Liver (tissue), 9 donors: Measurements from ENCODE around the gene VPS39. TPM values are rescaled to one million over a fixed set of nuclear protein-coding genes. Genes with fewer than 3 reads are reported as not detected.

Source experiments
- DNase-seq: peaks from one replicate; pipeline ENCODE4 v3.0.0-alpha.2; 2017; ENCODE audit warnings: low spot score
- H3K27ac ChIP-seq, 2 donors: one replicate each; pipeline ENCODE4 v1.7.0; 2013; ENCODE audit warnings: inconsistent platforms in 2 of 2, low read length in 2 of 2, control low read depth in 1 of 2, low read depth in 1 of 2, mild to moderate bottlenecking in 1 of 2
- H3K27me3 ChIP-seq, 4 donors: one replicate each; pipeline versions ENCODE4 v1.6.1 to v1.7.0; 2013; ENCODE audit warnings: low read length in 3 of 4, inconsistent platforms in 1 of 4, mild to moderate bottlenecking in 1 of 4, moderate library complexity in 1 of 4; ENCODE audit not compliant: control insufficient read depth in 4 of 4, insufficient read depth in 4 of 4
- H3K36me3 ChIP-seq, 4 donors: one replicate each; pipeline versions ENCODE4 v1.6.1 to v1.7.0; 2013; ENCODE audit warnings: low read length in 3 of 4, mild to moderate bottlenecking in 3 of 4, low read depth in 1 of 4, moderate library complexity in 1 of 4; ENCODE audit not compliant: control insufficient read depth in 4 of 4, insufficient read depth in 3 of 4
- H3K4me1 ChIP-seq, 4 donors: one replicate each; pipeline versions ENCODE4 v1.6.1 to v1.7.0; 2013; ENCODE audit warnings: low read length in 3 of 4, mild to moderate bottlenecking in 3 of 4, moderate library complexity in 1 of 4; ENCODE audit not compliant: control insufficient read depth in 4 of 4, insufficient read depth in 4 of 4
- H3K4me3 ChIP-seq, 3 donors: one replicate each; pipeline versions ENCODE4 v1.6.1 to v1.7.0; 2013; ENCODE audit warnings: low read length in 3 of 3, control low read depth in 1 of 3, low read depth in 1 of 3, mild to moderate bottlenecking in 1 of 3
- H3K9ac ChIP-seq, 2 donors: one replicate each; pipeline ENCODE4 v1.7.0; 2013; ENCODE audit warnings: low read length in 2 of 2, mild to moderate bottlenecking in 2 of 2, moderate library complexity in 2 of 2, control low read depth in 1 of 2, low read depth in 1 of 2
- H3K9me3 ChIP-seq, 4 donors: one replicate each; pipeline versions ENCODE4 v1.6.1 to v1.7.0; 2013; ENCODE audit warnings: low read length in 3 of 4; ENCODE audit not compliant: control insufficient read depth in 4 of 4
- ATF3 ChIP-seq: IDR thresholded peaks from 2 replicates; pipeline ENCODE4 v1.6.1; 2016; ENCODE audit warnings: antibody characterized with exemption
- CTCF ChIP-seq: fragments of 150-350 bp; IDR thresholded peaks from 2 replicates; pipeline ENCODE4 v1.5.1; 2017; ENCODE audit warnings: improper control_type of control experiment, low read depth, low read length; ENCODE audit not compliant: missing input control
- EGR1 ChIP-seq, 2 donors: IDR thresholded peaks; 2 replicates each; pipeline ENCODE4 v1.6.1; 2016 to 2018; ENCODE audit warnings: antibody characterized with exemption in 2 of 2, low read depth in 2 of 2
- FOXA1 ChIP-seq: IDR thresholded peaks from 2 replicates; pipeline ENCODE4 v1.6.1; 2016; ENCODE audit warnings: antibody characterized with exemption
- FOXA2 ChIP-seq: IDR thresholded peaks from 2 replicates; pipeline ENCODE4 v1.6.1; 2016; ENCODE audit warnings: antibody characterized with exemption
- GABPA ChIP-seq, 2 donors: IDR thresholded peaks in 1 of 2; conservative IDR thresholded peaks in 1 of 2; 2 replicates each; pipeline ENCODE4 v1.6.1; 2016; ENCODE audit warnings: antibody characterized with exemption in 2 of 2, mild to moderate bottlenecking in 1 of 2, moderate library complexity in 1 of 2
- HNF4A ChIP-seq, 2 donors: conservative IDR thresholded peaks; 2 replicates each; pipeline ENCODE4 v1.6.1; 2016; ENCODE audit warnings: antibody characterized with exemption in 2 of 2, mild to moderate bottlenecking in 2 of 2
- HNF4G ChIP-seq: IDR thresholded peaks from 2 replicates; pipeline ENCODE4 v1.6.1; 2016; ENCODE audit warnings: antibody characterized with exemption
- JUND ChIP-seq, 2 donors: IDR thresholded peaks; 2 replicates each; pipeline ENCODE4 v1.6.1; 2016; ENCODE audit warnings: antibody characterized with exemption in 2 of 2
- MAX ChIP-seq: IDR thresholded peaks from 2 replicates; pipeline ENCODE4 v1.6.1; 2016; ENCODE audit warnings: antibody characterized with exemption
- NR2F2 ChIP-seq: IDR thresholded peaks from 2 replicates; pipeline ENCODE4 v1.6.1; 2016; ENCODE audit warnings: antibody characterized with exemption
- RAD21 ChIP-seq, 2 donors: IDR thresholded peaks; 2 replicates each; pipeline ENCODE4 v1.6.1; 2016; ENCODE audit warnings: antibody characterized with exemption in 2 of 2, mild to moderate bottlenecking in 2 of 2
- REST ChIP-seq: IDR thresholded peaks from 2 replicates; pipeline ENCODE4 v1.6.1; 2016; ENCODE audit warnings: antibody characterized with exemption, mild to moderate bottlenecking
- RXRA ChIP-seq, 2 donors: IDR thresholded peaks; 2 replicates each; pipeline ENCODE4 v1.6.1; 2017 to 2018; ENCODE audit warnings: antibody characterized with exemption in 2 of 2, mild to moderate bottlenecking in 1 of 2
- SP1 ChIP-seq: IDR thresholded peaks from 2 replicates; pipeline ENCODE4 v1.6.1; 2018; ENCODE audit warnings: antibody characterized with exemption, mild to moderate bottlenecking
- TAF1 ChIP-seq: conservative IDR thresholded peaks from 2 replicates; pipeline ENCODE4 v1.6.1; 2016; ENCODE audit warnings: antibody characterized with exemption, mild to moderate bottlenecking
- YY1 ChIP-seq: IDR thresholded peaks from 2 replicates; pipeline ENCODE4 v1.6.1; 2016; ENCODE audit warnings: antibody characterized with exemption, mild to moderate bottlenecking
- ZBTB33 ChIP-seq: IDR thresholded peaks from 2 replicates; pipeline ENCODE4 v1.6.1; 2016; ENCODE audit warnings: antibody characterized with exemption
- WGBS: extraction: QIAGEN DNeasy Blood & Tissue Kit; methylation state at CpG from one replicate; pipeline ENCODE4 v1.1.7; 2013; 5-methylcytosine and 5-hydroxymethylcytosine counted together
- polyA plus RNA-seq, 2 donors: library from polyadenylated mRNA; stranded (reverse) in 1 of 2; unstranded in 1 of 2; fragments of 200-250 nt in 1 of 2; fragments of >200 nt in 1 of 2; fragmentation: Nextera tagmentation in 1 of 2; extraction: Ambion mirVana in 1 of 2; gene quantifications; one replicate each; pipeline versions ENCODE4 v1.2.1 to v1.2.3, GENCODE V29; 2013 to 2015
- total RNA-seq, 2 donors: library from RNA; depleted of rRNA; stranded (reverse); fragments of >200 nt; gene quantifications; one replicate each; pipeline ENCODE4 v1.2.3, GENCODE V29; 2014
- donor health status: healthy.
- donor health status: healthy.
- donor health status: healthy.
- donor health status: healthy.
- donor health status: healthy.

VPS39 gene
- total and polyA plus RNA-seq, 4 donors, result 11.1 to 41.2 (median 16.8) TPM

GRCh38 chr15:42135351-42135750 lies 72.8 kb downstream of the VPS39 start:
- 96% methylated on average over 1 of the region's 1 CpG for WGBS
- TF ChIP-seq GABPA (IDR thresholded peaks at IDR 0.05 in 1 of 2, conservative IDR thresholded peaks at IDR 0.05 in 1 of 2) (no peak), YY1 (no peak), RAD21 (IDR thresholded peaks at IDR 0.05) (no peak), RXRA (IDR thresholded peaks at IDR 0.05) (no peak), NR2F2 (no peak), ZBTB33 (no peak), HNF4G (no peak), JUND (IDR thresholded peaks at IDR 0.05) (no peak), ATF3 (no peak), SP1 (no peak), MAX (no peak), REST (no peak), TAF1 (no peak), EGR1 (IDR thresholded peaks at IDR 0.05; ENCODE audit: low read depth in 2 of 2) (no peak), FOXA1 (no peak), CTCF (no peak), HNF4A (conservative IDR thresholded peaks at IDR 0.05) (no peak), FOXA2 (no peak)
- no peaks in the 10 kb centered on the region for H3K36me3 ChIP-seq
- H3K27me3 ChIP-seq, result no peaks in the 10 kb centered on the region
- no peak for DNase-seq
- peaks cover 0 to 7% (median 4%) of the 10 kb centered on the region in 4 donors for H3K9me3 ChIP-seq
- no peak overlapping the region for H3K9ac ChIP-seq
- H3K27ac ChIP-seq, result no peak overlapping the region
- peaks cover 0 to 1% (median 0%) of the 10 kb centered on the region in 4 donors for H3K4me1 ChIP-seq
- no peak overlapping the region for H3K4me3 ChIP-seq
